SK-N-SH treated with all-trans-retinoic acid at 6 μM for 48 hours (cell line): ENCODE data around the gene TMEM178B.

Experiments
- ATAC-seq: fragments of 200-7000 bp; cut with Tn5 transposase; 3 replicates; pipeline ENCODE4 v1.9.1; 2020; ENCODE audit warnings: mild to moderate bottlenecking, moderate library complexity
- BACH2 ChIP-seq: fragments of 250-450 bp; sonication (Bioruptor Pico); IDR thresholded peaks from 2 replicates; pipeline ENCODE4 v1.9.0; 2021; ENCODE audit warnings: mild to moderate bottlenecking, borderline replicate concordance
- CSDC2 ChIP-seq: fragments of 250-450 bp; sonication (Bioruptor Pico); IDR thresholded peaks from 2 replicates; pipeline ENCODE4 v1.5.0; 2020; ENCODE audit warnings: mild to moderate bottlenecking, moderate library complexity
- ESRRG ChIP-seq: fragments of 250-450 bp; sonication (Bioruptor Pico); IDR thresholded peaks from 2 replicates; pipeline ENCODE4 v1.6.1; 2021; ENCODE audit warnings: mild to moderate bottlenecking
- GLIS3 ChIP-seq: fragments of 250-450 bp; sonication (Bioruptor Pico); IDR thresholded peaks from 2 replicates; pipeline ENCODE4 v1.5.0; 2020; ENCODE audit warnings: mild to moderate bottlenecking, moderate library complexity
- ISL1 ChIP-seq: fragments of 250-450 bp; sonication (Bioruptor Pico); IDR thresholded peaks from 2 replicates; pipeline ENCODE4 v2.1.2; 2022; ENCODE audit warnings: mild to moderate bottlenecking, moderate library complexity
- OSR1 ChIP-seq: fragments of 250-450 bp; sonication (Bioruptor Pico); IDR thresholded peaks from 2 replicates; pipeline ENCODE4 v1.8.0; 2022; ENCODE audit warnings: moderate library complexity, mild to moderate bottlenecking, inconsistent platforms
- PPARA ChIP-seq: fragments of 250-450 bp; sonication (Bioruptor Pico); IDR thresholded peaks from 2 replicates; pipeline ENCODE4 v1.5.0; 2020; ENCODE audit warnings: mild to moderate bottlenecking, borderline replicate concordance
- SNAI2 ChIP-seq: fragments of 250-450 bp; sonication (Bioruptor Pico); IDR thresholded peaks from 2 replicates; pipeline ENCODE4 v1.5.0; 2020; ENCODE audit warnings: mild to moderate bottlenecking, moderate library complexity
- TCF4 ChIP-seq: fragments of 250-450 bp; sonication (Bioruptor Pico); IDR thresholded peaks from 2 replicates; pipeline ENCODE4 v1.8.0; 2021; ENCODE audit warnings: mild to moderate bottlenecking, moderate library complexity, borderline replicate concordance
- TOX ChIP-seq: fragments of 250-450 bp; sonication (Bioruptor Pico); IDR thresholded peaks from 2 replicates; pipeline ENCODE4 v1.8.0; 2021; ENCODE audit warnings: mild to moderate bottlenecking, moderate library complexity, borderline replicate concordance
- ZC3H10 ChIP-seq: fragments of 250-450 bp; sonication (Bioruptor Pico); IDR thresholded peaks from 2 replicates; pipeline ENCODE4 v1.5.1; 2021; ENCODE audit warnings: mild to moderate bottlenecking, moderate library complexity
- ZFP30 ChIP-seq: fragments of 450-650 bp; formaldehyde crosslinking; IDR thresholded peaks from 2 replicates; pipeline ENCODE4 v1.5.0; 2022; ENCODE audit warnings: mild to moderate bottlenecking, moderate library complexity
- ZNF70 ChIP-seq: fragments of 450-650 bp; formaldehyde crosslinking; IDR thresholded peaks from 2 replicates; pipeline ENCODE4 v1.5.0; 2020; ENCODE audit warnings: mild to moderate bottlenecking, moderate library complexity
- ZNF8 ChIP-seq: fragments of 450-650 bp; formaldehyde crosslinking; IDR thresholded peaks from 2 replicates; pipeline ENCODE4 v1.5.0; 2020; ENCODE audit warnings: mild to moderate bottlenecking, moderate library complexity
- TF ChIP-seq, protein P1 (sequence below): fragments of 250-450 bp; sonication (Bioruptor Pico); IDR thresholded peaks from 2 replicates; pipeline ENCODE4 v1.5.1; 2021; ENCODE audit warnings: mild to moderate bottlenecking, moderate library complexity
- TF ChIP-seq, protein P2 (sequence below): fragments of 250-450 bp; sonication (Bioruptor Pico); IDR thresholded peaks from 2 replicates; pipeline ENCODE4 v1.8.0; 2021; ENCODE audit warnings: low read depth, mild to moderate bottlenecking, moderate library complexity, borderline replicate concordance
- TF ChIP-seq, protein P3 (sequence below): fragments of 250-450 bp; sonication (Bioruptor Pico); IDR thresholded peaks from 2 replicates; pipeline ENCODE4 v1.5.1; 2020; ENCODE audit warnings: low read depth, mild to moderate bottlenecking, moderate library complexity
- TF ChIP-seq, protein P4 (sequence below): fragments of 250-450 bp; sonication (Bioruptor Pico); IDR thresholded peaks from 2 replicates; pipeline ENCODE4 v1.5.0; 2020; ENCODE audit warnings: mild to moderate bottlenecking, moderate library complexity

Gene TMEM178B

DNA sequence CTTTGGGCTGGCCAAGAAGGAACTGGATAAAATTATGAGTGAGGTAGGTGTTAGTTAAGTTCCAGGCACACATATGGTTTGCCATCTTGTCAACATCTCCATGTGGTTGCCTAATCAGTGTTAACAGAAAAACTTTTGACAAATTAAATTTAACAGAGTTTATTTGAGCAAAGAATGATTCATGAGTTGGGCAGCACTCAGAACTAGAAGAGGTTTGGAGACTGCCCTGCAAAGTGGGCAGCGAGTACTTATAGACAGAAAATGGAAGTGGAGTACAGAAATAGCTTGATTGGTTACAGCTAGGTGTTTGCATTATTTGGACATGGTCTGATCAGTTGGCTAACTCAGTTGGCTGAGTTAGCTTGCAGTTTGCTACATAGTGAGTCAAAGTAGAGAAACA lies 439.9 kb downstream of the TMEM178B start (continued):
- TF ChIP-seq, protein P1, sequence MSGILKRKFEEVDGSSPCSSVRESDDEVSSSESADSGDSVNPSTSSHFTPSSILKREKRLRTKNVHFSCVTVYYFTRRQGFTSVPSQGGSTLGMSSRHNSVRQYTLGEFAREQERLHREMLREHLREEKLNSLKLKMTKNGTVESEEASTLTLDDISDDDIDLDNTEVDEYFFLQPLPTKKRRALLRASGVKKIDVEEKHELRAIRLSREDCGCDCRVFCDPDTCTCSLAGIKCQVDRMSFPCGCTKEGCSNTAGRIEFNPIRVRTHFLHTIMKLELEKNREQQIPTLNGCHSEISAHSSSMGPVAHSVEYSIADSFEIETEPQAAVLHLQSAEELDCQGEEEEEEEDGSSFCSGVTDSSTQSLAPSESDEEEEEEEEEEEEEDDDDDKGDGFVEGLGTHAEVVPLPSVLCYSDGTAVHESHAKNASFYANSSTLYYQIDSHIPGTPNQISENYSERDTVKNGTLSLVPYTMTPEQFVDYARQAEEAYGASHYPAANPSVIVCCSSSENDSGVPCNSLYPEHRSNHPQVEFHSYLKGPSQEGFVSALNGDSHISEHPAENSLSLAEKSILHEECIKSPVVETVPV (CRISPR knock-in tag), result no peak
- TF ChIP-seq, protein P2, sequence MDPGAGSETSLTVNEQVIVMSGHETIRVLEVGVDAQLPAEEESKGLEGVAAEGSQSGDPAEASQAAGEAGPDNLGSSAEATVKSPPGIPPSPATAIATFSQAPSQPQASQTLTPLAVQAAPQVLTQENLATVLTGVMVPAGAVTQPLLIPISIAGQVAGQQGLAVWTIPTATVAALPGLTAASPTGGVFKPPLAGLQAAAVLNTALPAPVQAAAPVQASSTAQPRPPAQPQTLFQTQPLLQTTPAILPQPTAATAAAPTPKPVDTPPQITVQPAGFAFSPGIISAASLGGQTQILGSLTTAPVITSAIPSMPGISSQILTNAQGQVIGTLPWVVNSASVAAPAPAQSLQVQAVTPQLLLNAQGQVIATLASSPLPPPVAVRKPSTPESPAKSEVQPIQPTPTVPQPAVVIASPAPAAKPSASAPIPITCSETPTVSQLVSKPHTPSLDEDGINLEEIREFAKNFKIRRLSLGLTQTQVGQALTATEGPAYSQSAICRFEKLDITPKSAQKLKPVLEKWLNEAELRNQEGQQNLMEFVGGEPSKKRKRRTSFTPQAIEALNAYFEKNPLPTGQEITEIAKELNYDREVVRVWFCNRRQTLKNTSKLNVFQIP (CRISPR knock-in tag), result no peak
- TF ChIP-seq ZFP30 (CRISPR knock-in tag), result no peak

DNA sequence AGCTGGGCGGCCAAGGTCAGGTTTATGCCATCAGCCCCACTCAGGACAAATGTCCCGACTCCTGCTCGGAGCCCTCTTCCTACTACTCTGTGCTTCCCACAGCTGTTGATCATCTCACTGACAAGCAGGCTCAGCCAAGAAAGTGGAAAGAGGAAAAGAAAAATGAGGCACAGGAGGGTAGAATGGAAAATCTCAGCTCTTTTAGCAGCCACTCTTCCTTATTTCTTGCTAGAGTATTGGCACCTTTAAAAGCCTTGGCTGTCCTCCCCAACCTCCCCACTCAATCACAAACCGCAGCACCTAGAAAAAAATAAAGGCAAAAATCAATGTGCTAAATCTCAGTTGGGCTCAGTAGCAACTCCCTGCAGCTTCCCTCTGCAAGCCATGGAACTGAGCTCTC lies 442.1 kb downstream of the TMEM178B start:
- TF ChIP-seq, protein P3, sequence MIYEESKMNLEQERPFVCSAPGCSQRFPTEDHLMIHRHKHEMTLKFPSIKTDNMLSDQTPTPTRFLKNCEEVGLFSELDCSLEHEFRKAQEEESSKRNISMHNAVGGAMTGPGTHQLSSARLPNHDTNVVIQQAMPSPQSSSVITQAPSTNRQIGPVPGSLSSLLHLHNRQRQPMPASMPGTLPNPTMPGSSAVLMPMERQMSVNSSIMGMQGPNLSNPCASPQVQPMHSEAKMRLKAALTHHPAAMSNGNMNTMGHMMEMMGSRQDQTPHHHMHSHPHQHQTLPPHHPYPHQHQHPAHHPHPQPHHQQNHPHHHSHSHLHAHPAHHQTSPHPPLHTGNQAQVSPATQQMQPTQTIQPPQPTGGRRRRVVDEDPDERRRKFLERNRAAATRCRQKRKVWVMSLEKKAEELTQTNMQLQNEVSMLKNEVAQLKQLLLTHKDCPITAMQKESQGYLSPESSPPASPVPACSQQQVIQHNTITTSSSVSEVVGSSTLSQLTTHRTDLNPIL, result no peak
- TF ChIP-seq ZC3H10 (no peak), TCF4 (CRISPR knock-in tag) (no peak), ZNF8 (no peak), ESRRG (CRISPR knock-in tag) (no peak), OSR1 (CRISPR knock-in tag) (no peak), GLIS3 (CRISPR knock-in tag) (no peak), ZFP30 (CRISPR knock-in tag) (no peak), SNAI2 (no peak), CSDC2 (CRISPR knock-in tag) (no peak), BACH2 (CRISPR knock-in tag) (no peak), ISL1 (CRISPR knock-in tag) (no peak)
- ATAC-seq, result no peak

DNA sequence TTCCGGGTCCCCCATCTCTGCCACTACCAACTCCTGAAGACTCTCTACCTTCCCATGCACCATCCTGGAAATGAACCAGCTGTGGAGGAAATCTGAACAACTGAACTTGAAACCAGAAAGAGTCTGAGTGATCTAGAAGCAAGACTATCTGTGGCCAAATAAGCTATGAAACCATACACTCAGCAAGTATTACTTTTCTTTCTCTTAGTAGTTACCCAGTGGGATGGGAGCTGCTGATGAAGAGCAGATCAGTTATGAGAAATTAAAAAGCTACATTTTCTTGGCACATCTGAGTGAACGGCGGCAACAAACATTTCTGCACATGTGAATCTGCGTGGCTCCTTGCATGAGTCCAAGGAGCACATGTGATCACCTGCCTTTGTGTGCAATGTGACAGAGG lies 445.8 kb downstream of the TMEM178B start:
- no peak for ATAC-seq

More for the DNA sequence above, 445.8 kb downstream of the TMEM178B start:
- TF ChIP-seq ZC3H10, result no peak
- TF ChIP-seq TOX (CRISPR knock-in tag), result no peak
- TF ChIP-seq TCF4 (CRISPR knock-in tag), result no peak
- TF ChIP-seq ISL1 (CRISPR knock-in tag), result no peak
- no peak for TF ChIP-seq ZNF70 (CRISPR knock-in tag)
- no peak for TF ChIP-seq BACH2 (CRISPR knock-in tag)
- no peak for TF ChIP-seq CSDC2 (CRISPR knock-in tag)
- TF ChIP-seq, protein P4, sequence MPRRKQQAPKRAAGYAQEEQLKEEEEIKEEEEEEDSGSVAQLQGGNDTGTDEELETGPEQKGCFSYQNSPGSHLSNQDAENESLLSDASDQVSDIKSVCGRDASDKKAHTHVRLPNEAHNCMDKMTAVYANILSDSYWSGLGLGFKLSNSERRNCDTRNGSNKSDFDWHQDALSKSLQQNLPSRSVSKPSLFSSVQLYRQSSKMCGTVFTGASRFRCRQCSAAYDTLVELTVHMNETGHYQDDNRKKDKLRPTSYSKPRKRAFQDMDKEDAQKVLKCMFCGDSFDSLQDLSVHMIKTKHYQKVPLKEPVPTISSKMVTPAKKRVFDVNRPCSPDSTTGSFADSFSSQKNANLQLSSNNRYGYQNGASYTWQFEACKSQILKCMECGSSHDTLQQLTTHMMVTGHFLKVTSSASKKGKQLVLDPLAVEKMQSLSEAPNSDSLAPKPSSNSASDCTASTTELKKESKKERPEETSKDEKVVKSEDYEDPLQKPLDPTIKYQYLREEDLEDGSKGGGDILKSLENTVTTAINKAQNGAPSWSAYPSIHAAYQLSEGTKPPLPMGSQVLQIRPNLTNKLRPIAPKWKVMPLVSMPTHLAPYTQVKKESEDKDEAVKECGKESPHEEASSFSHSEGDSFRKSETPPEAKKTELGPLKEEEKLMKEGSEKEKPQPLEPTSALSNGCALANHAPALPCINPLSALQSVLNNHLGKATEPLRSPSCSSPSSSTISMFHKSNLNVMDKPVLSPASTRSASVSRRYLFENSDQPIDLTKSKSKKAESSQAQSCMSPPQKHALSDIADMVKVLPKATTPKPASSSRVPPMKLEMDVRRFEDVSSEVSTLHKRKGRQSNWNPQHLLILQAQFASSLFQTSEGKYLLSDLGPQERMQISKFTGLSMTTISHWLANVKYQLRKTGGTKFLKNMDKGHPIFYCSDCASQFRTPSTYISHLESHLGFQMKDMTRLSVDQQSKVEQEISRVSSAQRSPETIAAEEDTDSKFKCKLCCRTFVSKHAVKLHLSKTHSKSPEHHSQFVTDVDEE, result no peak
- TF ChIP-seq GLIS3 (CRISPR knock-in tag), result no peak
- no peak for TF ChIP-seq PPARA (CRISPR knock-in tag)
- TF ChIP-seq ZNF8, result no peak
- TF ChIP-seq, protein P2 (CRISPR knock-in tag), result no peak
